Peyer's patch (tissue), 4 donors: Measurements from ENCODE around the gene PC.

Experiments used
- CTCF ChIP-seq, 6 experiments: fragments of 450-650 bp in 4 of 6; fragments of 200-600 bp in 2 of 6; sonication (generic) in 1 of 6; IDR thresholded peaks; one replicate each; pipeline ENCODE4 v1.5.1; 2017 to 2019; ENCODE audit warnings: antibody characterized with exemption in 6 of 6, mild to moderate bottlenecking in 3 of 6, moderate library complexity in 1 of 6
- POLR2A ChIP-seq, 2 donors: fragments of 450-650 bp; IDR thresholded peaks; one replicate each; pipeline ENCODE4 v1.5.1; 2017; ENCODE audit warnings: antibody characterized with exemption in 2 of 2, mild to moderate bottlenecking in 2 of 2, moderate library complexity in 2 of 2

GRCh38 chr11:66985508-66986177 lies 27.5 kb upstream of the PC start:
- TF ChIP-seq CTCF (IDR thresholded peaks at IDR 0.05) (no peak), POLR2A (IDR thresholded peaks at IDR 0.05) (no peak)
